KOPT-K1 (cell line): Measurements from ENCODE around the gene CRB2.
"Not testable (repeated sequence)": the region's sequence is repeated elsewhere in the genome, so short reads cannot be mapped to it uniquely, and the experiment has no call there.

Source experiments
- H3K27ac ChIP-seq: fragments of 200-600 bp; sonication (generic); 2 replicates; pipeline ENCODE4 v1.5.1; 2016; ENCODE audit warnings: antibody characterized with exemption, mild to moderate bottlenecking, low read depth, low read length; ENCODE audit not compliant: poor library complexity, severe bottlenecking
- H3K36me3 ChIP-seq: fragments of 200-600 bp; sonication (generic); 2 replicates; pipeline ENCODE4 v1.5.1; 2017; ENCODE audit warnings: antibody characterized with exemption, mild to moderate bottlenecking, low read length, moderate library complexity; ENCODE audit not compliant: insufficient read depth
- H3K9me3 ChIP-seq: fragments of 200-600 bp; sonication (generic); 2 replicates; pipeline ENCODE4 v1.5.1; 2017; ENCODE audit warnings: antibody characterized with exemption, low read length, mild to moderate bottlenecking; ENCODE audit not compliant: insufficient read depth, poor library complexity, severe bottlenecking

The CRB2 gene

DNA sequence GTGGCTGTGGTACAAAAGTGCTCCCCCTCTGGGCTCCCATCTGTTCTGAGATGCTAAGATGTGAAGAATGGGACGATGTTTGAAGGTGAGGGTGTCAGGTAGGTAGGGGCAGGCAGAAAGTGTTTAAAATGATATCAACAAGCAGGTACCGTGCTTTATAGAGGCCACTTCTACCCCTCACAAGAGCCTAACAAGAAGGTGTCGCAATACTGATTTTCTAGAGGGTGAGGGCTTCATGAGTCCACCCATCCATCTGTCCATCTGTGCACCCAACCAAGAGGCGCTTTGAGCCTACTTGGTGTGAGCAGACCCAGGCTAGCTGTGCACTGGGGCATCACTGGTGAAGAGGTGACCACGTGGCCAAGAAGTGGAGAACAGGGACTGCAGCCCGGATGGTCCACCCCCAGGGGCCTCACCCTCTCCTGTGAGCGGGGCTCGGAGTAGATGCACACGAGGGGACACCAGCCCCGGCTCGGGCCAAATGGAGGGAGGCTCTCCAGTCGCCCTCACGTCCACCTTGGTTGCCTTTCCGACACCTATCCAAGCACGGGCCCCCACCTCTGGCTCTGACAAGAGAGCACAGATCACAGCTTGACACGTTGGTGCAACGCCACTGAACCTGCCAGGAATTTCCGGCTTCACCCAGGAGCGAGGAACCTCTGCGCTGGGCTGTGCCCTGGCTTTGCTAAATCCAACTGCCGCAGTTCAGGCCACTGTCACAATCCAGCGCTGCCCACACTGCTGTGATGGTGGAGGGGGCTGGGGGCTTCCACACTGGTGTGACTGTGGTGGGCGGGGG, 34.5 kb downstream of the CRB2 start:
- Histone ChIP-seq H3K27ac (no peak overlapping the region), H3K36me3 (no peaks in the 10 kb centered on the region), H3K9me3 (no peaks in the 10 kb centered on the region)

DNA sequence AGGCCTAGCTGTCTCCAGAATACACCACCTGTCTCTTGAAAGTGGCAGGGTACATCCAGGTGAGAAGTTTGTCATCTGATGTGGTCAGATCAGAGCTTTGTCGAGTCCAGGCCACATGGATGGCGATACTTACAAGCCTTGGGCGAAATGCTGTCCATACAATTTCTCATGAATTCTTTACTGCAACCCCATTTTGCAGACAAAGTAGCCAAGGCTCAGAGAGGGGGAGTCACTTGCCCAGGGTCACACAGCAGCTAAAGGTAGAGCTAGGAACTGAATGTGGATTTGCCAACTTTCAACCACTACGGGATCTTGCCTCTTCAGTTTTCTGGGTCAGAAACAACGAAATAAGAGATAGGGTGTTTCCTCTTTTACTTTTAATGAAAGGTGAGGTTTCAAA, 35.2 kb downstream of the CRB2 start:
- H3K36me3 ChIP-seq: no peaks in the 10 kb centered on the region
- no peaks in the 10 kb centered on the region for H3K9me3 ChIP-seq
- no peak overlapping the region for H3K27ac ChIP-seq

DNA sequence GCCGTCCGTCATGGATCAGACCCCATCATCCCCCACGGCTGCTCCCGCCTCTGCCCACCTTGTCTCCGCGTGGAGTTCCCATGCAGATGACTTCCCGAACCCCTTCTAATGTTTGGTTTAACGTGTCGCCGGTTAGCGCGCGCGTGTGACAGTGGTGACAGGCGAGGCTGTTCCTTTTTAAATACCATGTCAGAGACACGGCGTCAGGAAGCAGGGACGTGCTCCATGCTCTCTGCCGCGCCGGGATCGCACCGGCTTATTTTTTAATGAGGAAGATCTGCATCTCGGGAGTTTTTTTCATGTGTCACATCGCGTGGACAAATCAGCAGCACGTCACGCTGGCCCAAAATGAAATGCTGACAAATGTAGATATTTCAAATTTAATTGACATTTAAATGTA, 35.9 kb downstream of the CRB2 start:
- H3K9me3 ChIP-seq: no peaks in the 10 kb centered on the region
- H3K27ac ChIP-seq: no peak overlapping the region
- no peaks in the 10 kb centered on the region for H3K36me3 ChIP-seq

DNA sequence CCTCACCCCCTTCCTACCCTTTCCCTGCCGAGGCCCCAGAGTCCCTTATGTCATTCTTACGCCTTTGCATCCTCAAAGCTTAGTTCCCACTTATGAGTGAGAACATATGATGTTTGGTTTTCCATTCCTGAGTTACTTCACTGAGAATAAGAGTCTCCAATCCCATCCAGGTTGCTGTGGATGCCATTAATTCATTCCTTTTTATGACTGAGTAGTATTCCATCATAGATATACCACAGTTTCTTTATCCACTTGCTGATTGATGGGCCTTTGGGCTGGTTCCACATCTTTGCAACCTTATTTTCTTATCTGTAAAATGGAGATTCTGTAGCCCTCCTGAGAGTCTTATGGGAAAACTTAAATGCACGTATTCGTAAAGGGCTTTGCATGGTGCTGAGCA, 36.8 kb downstream of the CRB2 start:
- Histone ChIP-seq H3K9me3 (no peaks in the 10 kb centered on the region), H3K27ac (no peak overlapping the region), H3K36me3 (no peaks in the 10 kb centered on the region)

DNA sequence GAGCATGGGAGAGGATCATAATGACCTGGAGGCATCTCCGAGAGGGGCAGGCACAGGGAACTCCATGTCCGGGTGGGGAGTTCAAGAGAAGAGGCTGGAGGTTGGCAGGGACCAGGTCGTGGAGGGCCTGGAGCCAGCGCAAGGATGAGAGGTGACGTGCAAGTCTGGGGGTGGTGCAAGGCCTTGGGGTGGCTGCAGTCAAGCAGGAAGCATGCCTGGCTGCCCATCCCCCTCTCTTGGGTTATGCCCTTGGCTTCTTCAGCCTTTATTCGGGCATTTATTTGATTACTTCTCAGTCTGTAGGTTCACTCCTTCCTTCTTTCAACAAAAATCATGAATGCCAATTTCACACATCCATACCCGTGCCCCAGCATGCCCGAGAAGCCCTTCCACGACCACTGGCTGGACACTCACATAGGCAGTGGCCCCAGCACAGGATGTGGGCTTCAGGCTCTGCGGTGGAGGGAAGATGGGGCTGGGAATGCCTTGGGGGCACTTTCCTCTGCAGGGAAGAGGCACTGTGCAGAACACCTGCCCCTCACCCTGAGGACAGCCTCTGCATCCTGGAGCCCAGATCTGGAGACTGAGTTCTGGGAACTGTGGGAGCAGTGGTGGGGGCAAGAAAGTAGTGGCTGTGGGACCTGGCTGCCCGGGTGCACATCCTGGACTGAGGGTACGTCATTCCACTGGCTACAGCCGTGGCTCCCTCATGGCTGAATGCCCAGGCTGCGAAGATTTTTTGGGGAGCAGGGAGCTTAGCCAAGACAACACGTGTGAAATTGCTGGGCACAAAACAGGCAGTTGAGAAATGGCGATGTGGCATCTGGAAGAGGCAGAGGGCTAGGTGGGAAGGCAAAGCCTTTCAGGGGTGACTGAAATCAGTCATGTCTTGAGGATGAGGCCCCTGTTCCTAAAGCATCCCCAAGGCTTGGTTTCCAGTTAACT, 38.6 kb downstream of the CRB2 start:
- Histone ChIP-seq H3K27ac (no peak overlapping the region), H3K36me3 (no peaks in the 10 kb centered on the region), H3K9me3 (no peaks in the 10 kb centered on the region)

DNA sequence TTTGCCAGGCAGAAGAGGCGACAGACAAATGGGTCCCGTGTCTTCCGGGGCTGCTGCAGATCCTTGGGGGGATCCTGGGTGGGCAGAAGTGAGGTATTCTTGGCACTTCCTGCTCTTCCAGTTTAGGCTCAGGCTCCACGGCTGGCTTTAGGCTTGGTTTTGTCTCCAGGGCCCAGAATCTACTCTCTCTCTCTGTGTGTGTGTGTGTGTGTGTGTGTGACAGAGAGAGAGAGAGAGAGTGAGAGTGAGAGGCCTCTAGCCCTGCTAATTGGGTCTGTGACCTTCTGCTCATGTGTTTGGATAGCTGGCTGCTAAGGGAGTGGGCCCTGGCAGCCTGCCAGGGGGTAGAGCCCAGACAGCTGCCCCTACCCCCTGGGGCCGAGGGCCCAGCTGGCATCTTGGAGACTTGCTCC, 39.3 kb downstream of the CRB2 start:
- Histone ChIP-seq H3K9me3 (no peaks in the 10 kb centered on the region), H3K27ac (no peak overlapping the region), H3K36me3 (no peaks in the 10 kb centered on the region)

DNA sequence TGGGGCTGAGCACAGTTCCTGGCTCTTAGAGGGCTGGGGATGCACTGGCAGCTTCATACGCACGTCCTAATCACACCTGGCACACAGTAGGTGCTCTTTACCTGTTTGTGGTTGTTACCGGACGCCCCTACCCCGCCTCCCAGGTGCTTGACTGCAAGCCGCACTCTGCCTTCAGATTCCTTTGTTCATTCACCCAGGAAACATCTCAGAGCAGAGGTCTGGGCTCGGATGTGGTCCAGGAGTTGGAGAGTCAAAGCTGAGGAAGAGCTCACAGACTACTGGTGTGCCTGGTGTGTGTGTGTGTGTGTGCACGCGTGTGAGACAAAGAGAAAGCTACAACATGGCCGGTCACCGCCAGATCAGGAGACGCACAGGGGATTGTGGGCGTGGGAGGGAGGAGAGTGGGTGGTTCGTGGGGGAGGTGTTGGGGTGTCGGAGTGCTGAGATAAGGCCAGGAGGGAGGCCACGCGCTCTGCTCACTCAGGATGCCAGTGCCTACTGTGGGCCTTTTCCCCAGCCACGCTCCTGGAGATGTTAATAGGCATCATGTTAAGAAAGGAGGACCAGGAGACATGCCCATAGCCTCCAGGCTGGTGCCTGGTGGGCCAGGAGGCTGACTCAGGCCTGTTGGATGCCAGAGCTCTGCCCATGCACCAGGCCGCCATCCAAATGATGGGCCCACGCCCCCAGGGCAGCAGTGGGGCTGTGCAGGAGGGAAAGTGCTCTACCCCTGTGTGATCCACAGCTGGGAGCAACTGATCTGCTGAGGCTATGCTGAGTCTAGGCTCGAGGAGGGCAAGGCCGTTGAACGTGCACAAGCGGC, 39.9 kb downstream of the CRB2 start:
- Histone ChIP-seq H3K36me3 (no peaks in the 10 kb centered on the region), H3K9me3 (no peaks in the 10 kb centered on the region), H3K27ac (no peak overlapping the region)

DNA sequence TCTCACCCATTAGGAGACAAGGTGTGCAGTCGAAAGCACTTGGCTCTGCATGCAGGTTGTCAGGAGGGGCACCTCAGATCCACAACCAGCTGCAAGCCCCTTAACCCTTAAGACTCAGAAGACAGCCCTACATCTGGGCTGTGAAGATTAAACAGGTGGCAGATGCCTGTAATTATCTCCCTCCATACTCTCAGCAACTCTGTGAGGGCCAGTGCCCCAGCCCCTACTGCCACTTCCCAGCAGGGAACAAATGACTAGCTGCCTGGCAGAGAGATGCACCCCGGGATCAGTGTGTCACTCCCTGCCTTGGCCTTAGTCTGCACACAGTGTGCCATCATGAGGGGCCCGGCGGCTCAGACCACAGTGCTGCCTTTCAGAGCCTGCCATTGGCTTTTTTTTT, 42.0 kb downstream of the CRB2 start:
- no peak overlapping the region for H3K27ac ChIP-seq
- no peaks in the 10 kb centered on the region for H3K36me3 ChIP-seq
- H3K9me3 ChIP-seq: no peaks in the 10 kb centered on the region

DNA sequence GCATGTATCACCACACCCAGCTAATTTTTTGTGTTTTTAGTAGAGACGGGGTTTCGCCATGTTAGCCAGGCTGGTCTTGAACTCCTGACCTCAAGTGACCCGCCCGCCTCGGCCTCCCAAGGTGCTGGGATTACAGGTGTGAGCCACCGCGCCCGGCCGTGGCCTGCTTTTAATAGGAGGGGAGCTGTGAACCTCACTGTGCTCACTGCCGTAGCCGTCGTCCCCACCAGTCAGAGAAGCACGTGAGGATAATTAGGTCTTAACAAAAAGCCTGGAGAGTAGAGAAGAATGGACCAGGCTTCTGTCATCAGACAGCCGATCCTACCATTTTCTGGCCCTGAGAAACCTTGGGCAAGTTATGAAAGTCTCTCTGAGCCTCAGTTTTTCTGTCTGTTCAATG, 42.9 kb downstream of the CRB2 start:
- H3K27ac ChIP-seq, H3K36me3 ChIP-seq, H3K9me3 ChIP-seq: not testable (repeated sequence)

DNA sequence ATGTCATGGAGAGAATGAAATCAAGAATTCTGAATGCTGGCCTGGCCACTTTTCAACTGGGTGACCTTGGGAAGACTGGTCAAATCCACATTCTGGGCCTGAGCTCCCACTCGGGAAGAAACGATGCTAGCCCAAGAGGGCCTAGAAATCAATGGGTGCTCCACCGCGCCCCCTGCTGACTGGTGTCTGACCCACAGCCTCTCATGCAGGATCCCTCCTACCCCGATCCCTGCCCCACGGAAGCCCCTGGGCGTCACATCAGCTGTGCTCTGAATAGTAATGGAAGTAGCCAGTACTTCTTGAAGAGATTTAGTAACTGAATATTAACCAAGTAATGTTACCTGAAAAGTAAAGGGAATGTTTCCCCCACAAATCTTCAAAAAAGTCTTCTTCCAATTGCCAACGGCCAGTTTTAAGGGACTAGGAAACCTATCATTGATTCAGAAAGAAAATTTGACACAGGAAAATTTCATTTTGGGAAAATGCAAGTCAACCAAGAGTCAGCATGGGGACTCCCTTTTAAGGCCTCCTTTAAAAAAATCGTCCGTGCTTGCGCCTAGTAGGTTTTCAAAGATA, 43.9 kb downstream of the CRB2 start:
- Histone ChIP-seq H3K27ac (no peak overlapping the region), H3K9me3 (no peaks in the 10 kb centered on the region), H3K36me3 (no peaks in the 10 kb centered on the region)

DNA sequence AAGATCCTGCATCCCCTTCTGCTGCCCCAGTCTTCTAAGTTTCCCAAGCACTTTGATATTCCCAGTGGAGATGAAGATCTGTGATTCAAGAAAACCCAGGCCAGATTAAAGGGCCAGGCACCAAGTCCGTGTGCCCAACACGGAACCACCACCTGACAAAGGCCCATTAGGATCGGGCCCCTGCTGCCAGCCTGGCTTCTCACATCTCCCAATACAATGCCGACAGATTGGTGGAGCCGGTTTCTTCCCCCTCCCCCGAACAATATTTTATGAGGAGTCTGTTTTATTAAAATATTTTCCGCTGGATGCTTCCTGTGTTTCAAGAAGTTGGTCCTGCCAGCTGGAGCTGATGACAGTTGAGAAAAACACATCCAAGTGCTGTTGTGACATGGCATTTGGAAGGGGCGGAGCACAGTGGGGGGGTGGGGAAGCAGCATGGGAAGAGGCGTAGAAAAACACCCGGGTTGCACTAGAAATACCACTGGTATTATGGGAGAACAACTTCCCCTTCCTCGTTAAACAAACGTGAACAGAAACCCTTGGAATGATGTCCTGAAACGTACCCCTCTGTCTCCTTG, 45.0 kb downstream of the CRB2 start:
- Histone ChIP-seq H3K36me3 (no peaks in the 10 kb centered on the region), H3K27ac (no peak overlapping the region)

DNA sequence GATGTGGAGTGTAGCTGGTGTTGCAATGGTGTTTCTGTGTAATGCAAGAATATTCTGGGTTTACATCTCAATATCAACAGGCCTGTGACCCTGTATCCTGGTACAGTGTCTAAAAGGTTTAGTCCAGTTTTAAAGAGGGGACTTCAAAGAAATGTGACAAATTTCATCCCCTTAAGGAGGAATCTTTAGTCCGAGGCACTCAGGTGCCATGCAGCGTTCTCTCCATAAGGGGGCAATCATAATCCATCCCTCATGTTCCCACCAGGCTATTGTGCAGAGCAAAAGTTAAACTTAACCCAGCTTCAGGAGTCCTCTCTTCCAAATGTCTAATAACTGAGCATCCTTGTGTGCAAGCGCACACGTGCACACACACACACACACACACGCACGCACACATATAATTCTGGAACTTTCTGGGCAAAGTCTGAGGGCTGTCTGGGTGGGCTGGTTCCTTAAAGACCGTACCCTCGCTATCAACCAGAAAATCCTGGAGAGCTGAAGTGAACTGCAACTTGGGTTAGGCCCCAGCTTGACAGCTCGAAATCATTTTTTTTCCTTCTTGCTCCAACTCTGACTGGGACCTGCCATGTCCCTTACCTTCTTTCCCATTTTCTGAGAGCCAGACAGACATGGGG, 46.0 kb downstream of the CRB2 start:
- H3K36me3 ChIP-seq: no peaks in the 10 kb centered on the region
- no peak overlapping the region for H3K27ac ChIP-seq

More for the DNA sequence above, 45.0 kb downstream of the CRB2 start:
- no peaks in the 10 kb centered on the region for H3K9me3 ChIP-seq

DNA sequence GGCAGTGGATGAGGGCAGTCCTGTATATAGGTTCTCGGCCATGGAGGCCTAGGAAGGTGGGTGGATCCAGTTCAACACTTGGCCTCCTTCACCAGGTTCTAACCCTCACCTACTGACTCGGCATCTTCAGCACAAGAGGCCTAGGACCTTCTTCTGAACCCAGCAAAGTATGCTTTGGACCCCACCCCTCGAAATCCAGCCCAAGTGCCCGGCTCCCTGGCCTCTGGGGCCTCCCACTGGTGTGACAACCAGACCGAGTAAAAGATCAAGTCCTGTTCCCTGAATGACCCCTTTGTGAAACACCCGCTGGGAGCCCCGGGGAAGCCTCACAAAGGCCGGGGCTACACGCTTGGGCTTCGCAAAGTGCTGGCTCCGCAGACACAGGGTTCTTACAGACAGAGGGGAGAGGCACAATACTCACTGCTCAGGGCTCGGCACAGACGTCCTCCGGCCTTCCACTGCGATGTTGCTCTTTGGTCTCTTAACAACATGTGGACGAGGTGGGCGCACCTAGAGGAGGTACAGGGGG, 47.0 kb downstream of the CRB2 start:
- H3K27ac ChIP-seq: no peak overlapping the region
- H3K36me3 ChIP-seq: no peaks in the 10 kb centered on the region
- no peaks in the 10 kb centered on the region for H3K9me3 ChIP-seq

More for the DNA sequence above, 46.0 kb downstream of the CRB2 start:
- no peaks in the 10 kb centered on the region for H3K9me3 ChIP-seq

DNA sequence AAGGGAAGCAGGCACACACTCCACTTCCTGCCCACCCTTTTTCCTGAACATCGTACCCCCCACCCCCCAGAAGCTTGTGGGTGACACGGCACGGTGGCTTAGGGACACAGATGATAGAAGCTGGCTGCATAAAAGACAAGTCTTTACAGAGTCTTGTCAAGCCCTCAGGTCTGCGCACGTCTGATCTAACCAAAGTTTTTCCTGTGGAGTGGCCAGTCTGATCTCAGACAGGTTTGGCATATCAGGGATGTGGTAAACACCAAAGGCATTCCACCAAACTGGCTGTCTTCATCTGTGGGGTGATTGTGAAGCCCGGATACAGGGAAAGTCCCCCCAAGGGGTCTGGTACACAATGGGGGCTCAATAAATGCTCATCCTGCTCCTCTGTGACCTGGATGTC, 50.0 kb downstream of the CRB2 start:
- Histone ChIP-seq H3K27ac (no peak overlapping the region), H3K36me3 (no peaks in the 10 kb centered on the region)

More for the DNA sequence above, 50.0 kb downstream of the CRB2 start:
- H3K9me3 ChIP-seq: no peaks in the 10 kb centered on the region
